ENCODE results near the gene PRAMEF17.
"Not testable (repeated sequence)": the region's sequence is repeated elsewhere in the genome, so short reads cannot be mapped to it uniquely, and the experiment has no call there.

- not testable (repeated sequence) for TF ChIP-seq CTCF (IDR thresholded peaks at IDR 0.05; ENCODE audit: insufficient read depth, low read length, poor library complexity, severe bottlenecking); EZH2phosphoT487 (conservative IDR thresholded peaks at IDR 0.05; ENCODE audit: low read length)
Observed at GRCh38 chr1:13439104-13439783, 49.8 kb downstream of the PRAMEF17 start.

All from SU-DHL-6 (cell line).